8988T (cell line): ENCODE results near the gene PPIP5K2.
"Not testable (repeated sequence)": the region's sequence is repeated elsewhere in the genome, so short reads cannot be mapped to it uniquely, and the experiment has no call there.

ENCODE experiments used
- DNase-seq: peaks from one replicate; pipeline ENCODE4 v3.0.0; 2011

Gene PPIP5K2

GRCh38 chr5:103126557-103126956 is 6.5 kb downstream of the PPIP5K2 start:
- DNase-seq = no peak

- no peak for DNase-seq
Observed at GRCh38 chr5:103127292-103127817, 7.3 kb downstream of the PPIP5K2 start.

GRCh38 chr5:103128202-103128601 is 8.1 kb downstream of the PPIP5K2 start:
- DNase-seq = no peak

- DNase-seq = no peak
Observed at GRCh38 chr5:103132684-103133083, 12.6 kb downstream of the PPIP5K2 start.

GRCh38 chr5:103133231-103133630 is 13.1 kb downstream of the PPIP5K2 start:
- no peak for DNase-seq

GRCh38 chr5:103135461-103135860 is 15.4 kb downstream of the PPIP5K2 start:
- no peak for DNase-seq

GRCh38 chr5:103138202-103138690 is 18.1 kb downstream of the PPIP5K2 start:
- no peak for DNase-seq

- DNase-seq = peak; percentile 71
Observed at GRCh38 chr5:103139264-103139865, 19.3 kb downstream of the PPIP5K2 start.

- DNase-seq = not testable (repeated sequence)
Observed at GRCh38 chr5:103142132-103142531, 22.0 kb downstream of the PPIP5K2 start.

- no peak for DNase-seq
Observed at GRCh38 chr5:103145196-103145595, 25.1 kb downstream of the PPIP5K2 start.

- no peak for DNase-seq
Observed at GRCh38 chr5:103148213-103148612, 28.1 kb downstream of the PPIP5K2 start.

- no peak for DNase-seq
Observed at GRCh38 chr5:103151156-103151555, 31.1 kb downstream of the PPIP5K2 start.

GRCh38 chr5:103166706-103167105 is 46.6 kb downstream of the PPIP5K2 start:
- DNase-seq = no peak

GRCh38 chr5:103174147-103174546 is 54.0 kb downstream of the PPIP5K2 start:
- DNase-seq = no peak

- DNase-seq = no peak
Observed at GRCh38 chr5:103177543-103177942, 57.4 kb downstream of the PPIP5K2 start.

GRCh38 chr5:103178167-103178566 is 58.1 kb downstream of the PPIP5K2 start:
- no peak for DNase-seq

GRCh38 chr5:103186152-103186551 is 66.1 kb downstream of the PPIP5K2 start:
- no peak for DNase-seq

GRCh38 chr5:103188436-103188835 is 68.3 kb downstream of the PPIP5K2 start:
- no peak for DNase-seq

- DNase-seq = no peak
Observed at GRCh38 chr5:103203226-103203625, 83.1 kb downstream of the PPIP5K2 start.

GRCh38 chr5:103204990-103205389 is 84.9 kb downstream of the PPIP5K2 start:
- not testable (repeated sequence) for DNase-seq

- DNase-seq = no peak
Observed at GRCh38 chr5:103205991-103206700, 86.0 kb downstream of the PPIP5K2 start.

- no peak for DNase-seq
Observed at GRCh38 chr5:103207011-103207410, 86.9 kb downstream of the PPIP5K2 start.

- DNase-seq = no peak
Observed at GRCh38 chr5:103207653-103208052, 87.6 kb downstream of the PPIP5K2 start.

- no peak for DNase-seq
Observed at GRCh38 chr5:103208460-103208859, 88.4 kb downstream of the PPIP5K2 start.
